SU-DHL-6 (cell line): Measurements from ENCODE around the gene CGB8.

Experiments used
- EZH2phosphoT487 ChIP-seq: fragments of 200-600 bp; sonication (generic), shearing (Covaris generic); conservative IDR thresholded peaks from 2 replicates; pipeline ENCODE4 v1.6.1; 2018; ENCODE audit warnings: mild to moderate bottlenecking, antibody characterized with exemption, low read length, moderate library complexity, mixed read lengths
- TF ChIP-seq, protein P1 (sequence below): fragments of 200-600 bp; sonication (generic); IDR thresholded peaks from one replicate; pipeline ENCODE4 v1.5.1; 2017; ENCODE audit warnings: antibody characterized with exemption, mild to moderate bottlenecking, low read length, moderate library complexity; ENCODE audit not compliant: insufficient read depth, poor library complexity, severe bottlenecking

DNA sequence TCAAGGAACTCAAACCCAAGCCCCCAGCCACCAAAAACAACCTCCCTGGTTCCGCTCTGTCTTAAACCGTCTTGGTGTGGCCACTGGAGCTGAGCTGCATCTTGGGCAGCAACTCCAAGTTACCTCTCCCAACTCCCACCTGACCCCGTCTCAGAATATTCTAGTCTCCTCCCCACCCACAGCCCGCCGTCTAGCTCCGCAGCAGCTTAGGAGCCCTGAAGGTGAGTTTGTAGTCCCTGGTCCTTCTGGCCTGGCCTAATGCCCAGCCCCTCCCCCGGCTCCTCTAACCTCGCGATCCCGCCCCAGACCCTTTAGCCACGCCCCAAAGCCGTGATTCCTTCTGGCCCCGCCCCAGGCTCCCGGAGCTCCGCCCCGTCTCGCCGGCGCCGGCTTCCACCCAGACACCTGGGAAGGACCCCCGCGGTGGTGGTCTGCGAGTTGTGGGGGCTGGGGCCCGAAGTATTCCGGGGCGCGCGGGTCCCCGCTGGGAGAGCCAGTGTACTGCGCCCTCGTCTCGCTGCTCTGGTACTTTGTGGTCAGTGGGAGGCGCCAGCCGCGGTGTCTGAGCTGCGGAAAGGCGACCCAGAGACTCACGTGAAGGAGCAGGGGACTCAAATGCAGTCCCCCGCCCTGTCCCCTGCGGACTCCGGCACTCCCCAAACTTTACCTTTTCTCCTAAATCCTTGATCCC, 29.5 kb downstream of the CGB8 start:
- TF ChIP-seq, protein P1, sequence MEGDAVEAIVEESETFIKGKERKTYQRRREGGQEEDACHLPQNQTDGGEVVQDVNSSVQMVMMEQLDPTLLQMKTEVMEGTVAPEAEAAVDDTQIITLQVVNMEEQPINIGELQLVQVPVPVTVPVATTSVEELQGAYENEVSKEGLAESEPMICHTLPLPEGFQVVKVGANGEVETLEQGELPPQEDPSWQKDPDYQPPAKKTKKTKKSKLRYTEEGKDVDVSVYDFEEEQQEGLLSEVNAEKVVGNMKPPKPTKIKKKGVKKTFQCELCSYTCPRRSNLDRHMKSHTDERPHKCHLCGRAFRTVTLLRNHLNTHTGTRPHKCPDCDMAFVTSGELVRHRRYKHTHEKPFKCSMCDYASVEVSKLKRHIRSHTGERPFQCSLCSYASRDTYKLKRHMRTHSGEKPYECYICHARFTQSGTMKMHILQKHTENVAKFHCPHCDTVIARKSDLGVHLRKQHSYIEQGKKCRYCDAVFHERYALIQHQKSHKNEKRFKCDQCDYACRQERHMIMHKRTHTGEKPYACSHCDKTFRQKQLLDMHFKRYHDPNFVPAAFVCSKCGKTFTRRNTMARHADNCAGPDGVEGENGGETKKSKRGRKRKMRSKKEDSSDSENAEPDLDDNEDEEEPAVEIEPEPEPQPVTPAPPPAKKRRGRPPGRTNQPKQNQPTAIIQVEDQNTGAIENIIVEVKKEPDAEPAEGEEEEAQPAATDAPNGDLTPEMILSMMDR = no peak
- TF ChIP-seq EZH2phosphoT487 = no peak
